Motor neuron (in vitro differentiated cells): ENCODE results near the gene SATB1. TPM values are rescaled to one million over a fixed set of nuclear protein-coding genes. Genes with fewer than 3 reads are reported as not detected.

Source experiments
- ATAC-seq, 8 experiments: fragments of 200-7000 bp; cut with Tn5 transposase; replicated peaks in 6 of 8; 2 replicates each; pipeline ENCODE4 v1.8.0; 2021; ENCODE audit warnings: mild to moderate bottlenecking in 8 of 8, moderate library complexity in 8 of 8
- H3K27ac ChIP-seq, 2 donors: fragments of 250-450 bp; sonication (Bioruptor Pico); 2 replicates each; pipeline ENCODE4 v1.9.0; 2021; ENCODE audit warnings: antibody characterized with exemption in 2 of 2, mild to moderate bottlenecking in 2 of 2, moderate library complexity in 1 of 2
- H3K4me1 ChIP-seq, 2 donors: fragments of 250-450 bp; sonication (Bioruptor Pico); replicated peaks in 1 of 2; 2 replicates each; pipeline ENCODE4 v1.6.1; 2021; ENCODE audit warnings: antibody characterized with exemption in 2 of 2, mild to moderate bottlenecking in 2 of 2, moderate library complexity in 1 of 2
- H3K4me3 ChIP-seq, 5 donors: fragments of 250-450 bp; sonication (Bioruptor Pico); 2 replicates each; pipeline ENCODE4 v1.9.0; 2021; ENCODE audit warnings: antibody characterized with exemption in 5 of 5, mild to moderate bottlenecking in 5 of 5, moderate library complexity in 4 of 5
- WGBS, 10 experiments: fragments of 450-650 bp; shearing (Covaris generic); methylation state at CpG; one replicate each; pipeline ENCODE4 v1.0.0; 2022; 5-methylcytosine and 5-hydroxymethylcytosine counted together
- in situ Hi-C, 9 experiments: fragments of 400-800 bp; cut with MboI; loops; one replicate each; pipeline ENCODE4 v1.15.0; 2021; ENCODE audit warnings: low sequenced_read_pairs in 9 of 9, low pct_unique_long_range_greater_than_20kb in 2 of 9; ENCODE audit not compliant: unreplicated experiment in 9 of 9
- total RNA-seq, 8 experiments: library from RNA; unstranded; fragments of 300-600 nt; gene quantifications; 2 replicates each; pipeline versions ENCODE4 v1.2.3 to v1.2.4, GENCODE V29; 2022

Gene SATB1
- total RNA-seq, 8 experiments from 2014 or later: 11.3 to 30.7 (median 25.4) TPM

DNA sequence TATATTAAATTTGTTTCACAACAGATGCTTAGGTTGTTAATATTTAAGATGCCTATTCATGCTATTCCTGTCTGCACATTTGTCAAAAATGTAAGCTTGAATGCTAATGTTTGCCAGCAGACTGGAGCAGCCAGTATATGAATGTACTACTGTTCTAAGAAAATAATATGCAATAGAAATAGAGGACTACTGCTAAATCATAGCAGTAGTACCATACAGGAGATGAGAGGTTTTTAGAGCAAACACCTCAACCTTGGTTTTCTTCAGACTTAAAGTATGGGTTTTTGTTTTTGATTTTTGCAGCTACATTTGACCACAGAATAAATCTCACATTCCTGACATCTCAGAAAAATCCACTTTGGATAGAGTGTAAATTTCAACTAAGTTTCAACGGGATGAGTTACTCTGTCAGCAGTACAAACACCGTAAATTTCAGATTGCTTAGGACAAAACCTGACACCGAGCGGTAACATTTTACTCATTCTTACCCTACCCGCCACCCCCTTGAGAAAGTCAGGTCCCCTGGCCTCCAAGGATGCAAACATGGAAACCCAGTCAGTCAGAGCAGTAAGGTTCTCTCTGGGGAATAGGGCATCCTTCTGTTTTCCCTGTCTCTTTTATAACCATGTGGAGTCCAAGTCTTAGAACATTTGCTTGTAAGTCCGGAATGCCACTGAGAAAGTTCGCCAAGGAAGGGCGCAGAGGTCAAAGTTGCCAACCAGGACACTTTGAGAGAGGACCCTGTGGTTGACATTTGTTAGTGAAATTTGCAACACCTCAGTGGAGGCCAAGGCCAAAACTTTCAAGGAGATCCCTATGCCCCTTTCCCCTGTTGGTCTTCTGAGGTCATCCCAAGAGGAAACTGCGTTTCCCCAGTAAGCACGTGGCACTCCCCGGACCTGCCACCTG is 17.9 kb upstream of the SATB1 start:
- peaks cover 13 to 18% of the 10 kb centered on the region in 2 donors for H3K4me1 ChIP-seq
- 40 to 100% (median 75%) methylated on average over 1 to 8 of the region's 11 CpGs; no CpG with 5 or more reads in 2 of the 10 experiments for WGBS, 10 experiments
- no peak overlapping the region for H3K27ac ChIP-seq
- peak overlapping the region; percentile 63 to 97 (median 83) for H3K4me3 ChIP-seq
- in situ Hi-C loops: no loop called here
- no peak for ATAC-seq

DNA sequence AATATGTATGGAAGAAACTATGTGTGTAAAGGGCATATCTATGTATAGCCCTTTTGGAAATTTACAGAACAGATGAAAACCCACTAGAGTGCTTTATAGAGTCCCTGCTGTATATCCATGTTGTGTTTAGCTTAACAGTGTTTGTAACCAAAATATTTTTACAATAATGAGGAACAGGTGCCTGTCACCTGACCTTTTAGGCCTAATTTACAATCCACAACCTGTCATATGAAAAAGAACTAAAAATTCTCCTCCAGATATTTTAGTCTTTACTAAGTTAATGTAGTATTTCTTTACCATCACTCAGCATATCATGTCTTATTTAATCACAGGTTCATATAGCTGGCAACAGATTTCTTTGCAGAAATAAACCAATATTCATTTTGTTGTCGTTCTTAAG is 16.4 kb upstream of the SATB1 start:
- no peak overlapping the region for H3K4me3 ChIP-seq
- WGBS, 10 experiments: 43 to 100% (median 92%) methylated on average over 1 of the region's 1 CpG; no CpG with 5 or more reads in 1 of the 10 experiments
- in situ Hi-C loops: no loop called here
- peaks cover 13 to 16% of the 10 kb centered on the region in 2 donors for H3K4me1 ChIP-seq
- H3K27ac ChIP-seq: no peak overlapping the region
- ATAC-seq: no peak

- ATAC-seq: no peak
- 9 to 72% (median 52%) methylated on average over 3 to 7 of the region's 7 CpGs for WGBS, 10 experiments
- no peak overlapping the region for H3K4me3 ChIP-seq
These were observed 15.1 kb upstream of the SATB1 start for GRCh38 chr3:18440066-18440722.

GRCh38 chr3:18439281-18439680 is 14.1 kb upstream of the SATB1 start:
- Histone ChIP-seq H3K4me1 (peaks cover 5 to 9% of the 10 kb centered on the region in 2 donors), H3K4me3 (no peak overlapping the region), H3K27ac (no peak overlapping the region)
- in situ Hi-C loops: no loop called here
- no peak for ATAC-seq
- WGBS, 10 experiments: 18 to 100% (median 90%) methylated on average over 1 of the region's 1 CpG; no CpG with 5 or more reads in 2 of the 10 experiments

More at GRCh38 chr3:18440066-18440722, 15.1 kb upstream of the SATB1 start:
- Histone ChIP-seq H3K4me1 (peaks cover 5 to 9% of the 10 kb centered on the region in 2 donors), H3K27ac (no peak overlapping the region)
- in situ Hi-C loops: no loop called here

GRCh38 chr3:18438586-18438985 is 13.4 kb upstream of the SATB1 start:
- peaks cover 5 to 9% of the 10 kb centered on the region in 2 donors for H3K4me1 ChIP-seq
- in situ Hi-C loops: no loop called here
- WGBS, 10 experiments: 70 to 100% (median 91%) methylated on average over 1 to 6 of the region's 6 CpGs; no CpG with 5 or more reads in 3 of the 10 experiments
- no peak for ATAC-seq
- no peak overlapping the region for H3K27ac ChIP-seq
- no peak overlapping the region for H3K4me3 ChIP-seq

- no peak for ATAC-seq
- Histone ChIP-seq H3K4me1 (no peaks in the 10 kb centered on the region), H3K4me3 (no peak overlapping the region), H3K27ac (no peak overlapping the region)
- in situ Hi-C loops: no loop called here
- 53 to 100% (median 92%) methylated on average over 1 to 2 of the region's 2 CpGs; no CpG with 5 or more reads in 1 of the 10 experiments for WGBS, 10 experiments
These were observed 11.1 kb upstream of the SATB1 start for GRCh38 chr3:18436213-18436612.

GRCh38 chr3:18434711-18435110 is 9.6 kb upstream of the SATB1 start:
- in situ Hi-C loops: no loop called here
- H3K27ac ChIP-seq: no peak overlapping the region
- no peaks in the 10 kb centered on the region for H3K4me1 ChIP-seq
- no peak for ATAC-seq
- 54 to 100% (median 89%) methylated on average over 1 to 6 of the region's 6 CpGs; no CpG with 5 or more reads in 1 of the 10 experiments for WGBS, 10 experiments
- no peak overlapping the region for H3K4me3 ChIP-seq

GRCh38 chr3:18432752-18433151 is 7.6 kb upstream of the SATB1 start:
- Histone ChIP-seq H3K27ac (no peak overlapping the region), H3K4me1 (no peaks in the 10 kb centered on the region), H3K4me3 (no peak overlapping the region)
- no peak for ATAC-seq
- WGBS, 10 experiments: 0 to 100% (median 80%) methylated on average over 1 of the region's 1 CpG; no CpG with 5 or more reads in 2 of the 10 experiments
- in situ Hi-C loops: no loop called here

DNA sequence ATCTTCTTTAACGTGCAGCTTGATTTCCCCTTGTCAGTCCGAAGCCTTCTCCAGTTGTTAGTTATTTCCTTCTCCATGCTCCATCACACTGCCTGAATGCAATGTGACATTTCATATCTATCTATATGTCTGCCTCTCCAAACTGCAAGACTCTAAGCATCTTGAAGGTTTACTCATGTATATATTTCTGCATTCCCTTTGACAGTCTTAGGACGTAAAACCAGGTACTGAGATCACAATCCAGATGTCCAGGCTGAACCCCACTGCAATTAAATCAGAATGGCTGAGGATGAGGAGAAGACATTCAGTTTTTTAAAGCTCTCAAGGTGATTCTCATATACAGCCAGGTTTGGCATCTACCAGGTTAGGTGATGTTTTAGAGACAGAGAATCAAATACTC is 6.1 kb upstream of the SATB1 start:
- Histone ChIP-seq H3K4me3 (no peak overlapping the region), H3K4me1 (no peaks in the 10 kb centered on the region), H3K27ac (no peak overlapping the region)
- 33 to 100% (median 73%) methylated on average over 1 to 3 of the region's 3 CpGs for WGBS, 10 experiments
- ATAC-seq: no peak
- in situ Hi-C loops: no loop called here

GRCh38 chr3:18428991-18429745 is 4.0 kb upstream of the SATB1 start:
- H3K4me1 ChIP-seq: no peaks in the 10 kb centered on the region
- H3K27ac ChIP-seq: no peak overlapping the region
- no peak overlapping the region for H3K4me3 ChIP-seq
- ATAC-seq: no peak
- in situ Hi-C loops: no loop called here
- WGBS, 10 experiments: 39 to 78% (median 64%) methylated on average over 3 to 6 of the region's 6 CpGs; no CpG with 5 or more reads in 1 of the 10 experiments

- H3K4me1 ChIP-seq: no peaks in the 10 kb centered on the region
- H3K4me3 ChIP-seq: no peak overlapping the region
- no peak overlapping the region for H3K27ac ChIP-seq
- in situ Hi-C loops: no loop called here
- ATAC-seq: no peak
- WGBS, 10 experiments: 17 to 100% (median 94%) methylated on average over 1 of the region's 1 CpG; no CpG with 5 or more reads in 2 of the 10 experiments
These were observed 2.9 kb upstream of the SATB1 start for GRCh38 chr3:18428036-18428435.

DNA sequence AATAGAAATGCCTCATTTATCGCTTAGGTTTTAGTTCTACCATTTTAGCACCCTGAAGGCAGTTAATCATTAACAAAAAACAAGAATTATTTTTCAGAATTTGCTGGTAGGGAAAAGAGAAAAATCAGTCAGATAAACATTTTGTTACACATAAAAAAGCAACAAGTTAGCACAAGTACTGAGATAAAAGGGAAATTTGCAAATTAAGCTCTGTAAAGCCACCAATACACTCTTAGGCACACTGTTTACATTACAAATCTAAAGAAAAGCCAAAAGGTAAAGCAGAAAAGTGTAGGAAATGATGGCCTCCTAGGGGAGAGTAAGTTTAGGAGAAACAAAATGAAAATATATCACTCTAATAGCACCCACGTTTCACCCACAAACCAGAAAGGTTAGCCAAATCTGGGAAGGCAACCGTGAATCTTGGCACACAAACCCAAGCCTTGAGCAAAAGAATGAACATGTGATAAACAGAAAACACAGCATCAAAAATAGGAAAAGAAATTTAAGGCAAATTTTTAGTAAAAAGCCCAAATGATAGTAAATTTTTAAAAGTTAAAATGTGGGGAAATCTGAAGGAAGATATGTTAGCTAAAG is 1.6 kb upstream of the SATB1 start:
- in situ Hi-C loops: no loop called here
- ATAC-seq: no peak
- peak overlapping the region in 4 of 5 donors; percentile 82 to 91 (median 88) for H3K4me3 ChIP-seq

More for the DNA sequence above, 1.6 kb upstream of the SATB1 start:
- H3K27ac ChIP-seq: no peak overlapping the region
- H3K4me1 ChIP-seq: peaks cover 0 to 8% of the 10 kb centered on the region in 2 donors
- WGBS, 10 experiments: 33 to 72% (median 61%) methylated on average over 1 to 3 of the region's 3 CpGs; no CpG with 5 or more reads in 1 of the 10 experiments
